OCI-LY1 (cell line): ENCODE measurements around the gene ZNF146.

Source experiments
- CTCF ChIP-seq: fragments of 200-600 bp; sonication (generic), shearing (Covaris generic); IDR thresholded peaks from 2 replicates; pipeline ENCODE4 v1.5.1; 2017; ENCODE audit warnings: mild to moderate bottlenecking, antibody characterized with exemption, low read length, moderate library complexity, mixed read lengths
- EZH2 ChIP-seq: fragments of 200-600 bp; sonication (generic), shearing (Covaris generic); IDR thresholded peaks from 2 replicates; pipeline ENCODE4 v1.8.0; 2017; ENCODE audit warnings: borderline replicate concordance, mixed run types, mild to moderate bottlenecking, antibody characterized with exemption, low read length, moderate library complexity, mixed read lengths

DNA sequence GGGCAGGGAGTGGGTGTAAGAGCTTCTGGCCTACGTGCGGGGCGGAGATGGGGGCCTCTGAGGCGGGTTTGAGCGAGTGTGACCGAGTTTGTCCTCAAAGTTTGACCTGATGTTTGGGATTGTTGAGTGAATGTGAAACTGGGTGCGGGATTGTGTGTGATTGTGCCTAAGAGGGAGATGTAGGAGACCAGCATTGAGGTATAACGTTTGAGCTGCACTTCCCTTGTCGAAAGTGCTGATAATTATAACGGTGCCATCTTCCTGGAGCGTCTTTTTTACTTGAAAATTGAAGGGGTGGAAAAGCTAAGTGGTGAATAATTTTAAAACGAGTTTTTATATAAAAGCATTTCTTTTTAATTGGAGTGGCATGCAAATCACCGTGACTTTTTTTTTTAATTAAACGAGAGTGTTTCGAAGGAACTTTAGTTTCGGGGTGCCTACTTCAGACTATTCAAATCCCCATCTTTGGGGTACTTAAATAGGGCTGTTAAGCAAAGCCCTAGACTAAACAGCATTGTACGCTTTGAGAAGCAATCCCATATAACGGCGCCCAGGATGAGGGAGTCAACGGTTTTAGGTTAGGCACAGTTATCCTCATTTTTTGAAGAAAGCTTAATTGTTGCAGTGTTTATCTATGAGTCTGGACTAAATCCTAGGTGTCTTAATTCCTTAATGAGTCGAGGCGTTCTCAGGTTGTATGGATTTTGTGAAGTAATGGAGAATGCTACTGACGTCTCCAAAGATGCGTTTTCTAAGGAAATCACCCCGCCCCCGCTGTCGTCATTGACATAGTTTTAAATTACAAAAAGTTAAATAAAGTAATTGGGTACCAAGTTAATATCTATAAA is 594 bp downstream of the ZNF146 start:
- TF ChIP-seq CTCF = no peak
- TF ChIP-seq EZH2 = no peak
